H9 (cell line): Measurements from ENCODE around the gene HYAL4. TPM values are rescaled to one million over a fixed set of nuclear protein-coding genes. Genes with fewer than 3 reads are reported as not detected.

Experiments
- DNase-seq: peaks from one replicate; pipeline ENCODE4 v3.0.0-alpha.2; 2017
- H2AFZ ChIP-seq: one replicate; pipeline ENCODE4 v1.6.1; 2013; ENCODE audit warnings: mild to moderate bottlenecking, low read length, control low read depth, moderate library complexity
- H2AK5ac ChIP-seq: 2 replicates; pipeline ENCODE4 v1.6.1; 2013; ENCODE audit warnings: low read length, control low read depth, mixed read lengths; ENCODE audit not compliant: insufficient read length
- H2BK120ac ChIP-seq: one replicate; pipeline ENCODE4 v1.6.1; 2013; ENCODE audit warnings: low read depth, mild to moderate bottlenecking, low read length, control low read depth, inconsistent platforms; ENCODE audit not compliant: poor library complexity, severe bottlenecking
- H2BK12ac ChIP-seq: 2 replicates; pipeline ENCODE4 v1.6.1; 2013; ENCODE audit warnings: low read length, control low read depth, mixed read lengths, low read depth; ENCODE audit not compliant: insufficient read length
- H2BK15ac ChIP-seq: 2 replicates; pipeline ENCODE4 v1.6.1; 2013; ENCODE audit warnings: low read depth, low read length, control low read depth
- H2BK20ac ChIP-seq: one replicate; pipeline ENCODE4 v1.6.1; 2013; ENCODE audit warnings: low read depth, mild to moderate bottlenecking, low read length, control low read depth, inconsistent platforms; ENCODE audit not compliant: poor library complexity, severe bottlenecking
- H2BK5ac ChIP-seq: 2 replicates; pipeline ENCODE4 v1.6.1; 2013; ENCODE audit warnings: low read length, control low read depth, mixed read lengths; ENCODE audit not compliant: insufficient read length
- H3K14ac ChIP-seq: 2 replicates; pipeline ENCODE4 v1.6.1; 2013; ENCODE audit warnings: low read length, control low read depth; ENCODE audit not compliant: insufficient read depth
- H3K18ac ChIP-seq: 2 replicates; pipeline ENCODE4 v1.6.1; 2013; ENCODE audit warnings: low read depth, mild to moderate bottlenecking, mixed read lengths, low read length, control low read depth; ENCODE audit not compliant: insufficient read length
- H3K23ac ChIP-seq: 2 replicates; pipeline ENCODE4 v1.6.1; 2013; ENCODE audit warnings: low read length, control low read depth, mixed read lengths, low read depth; ENCODE audit not compliant: insufficient read length
- H3K23me2 ChIP-seq: 2 replicates; pipeline ENCODE4 v1.6.1; 2013; ENCODE audit warnings: low read depth, mild to moderate bottlenecking, mixed read lengths, low read length, control low read depth; ENCODE audit not compliant: insufficient read length, poor library complexity, severe bottlenecking
- H3K27ac ChIP-seq: 2 replicates; pipeline ENCODE4 v1.5.1; 2013; ENCODE audit warnings: low read length, control low read depth, mixed read lengths, low read depth; ENCODE audit not compliant: insufficient read length
- H3K27me3 ChIP-seq: 2 replicates; pipeline ENCODE4 v1.6.1; 2013; ENCODE audit warnings: low read length, control low read depth, inconsistent platforms; ENCODE audit not compliant: insufficient read depth
- H3K4ac ChIP-seq: 2 replicates; pipeline ENCODE4 v1.6.1; 2013; ENCODE audit warnings: low read depth, mild to moderate bottlenecking, control low read depth, inconsistent platforms, low read length, moderate library complexity
- H3K4me1 ChIP-seq: 2 replicates; pipeline ENCODE4 v1.6.1; 2013; ENCODE audit warnings: low read length, control low read depth, inconsistent platforms; ENCODE audit not compliant: insufficient read depth
- H3K4me2 ChIP-seq: 2 replicates; pipeline ENCODE4 v1.6.1; 2013; ENCODE audit warnings: low read length, control low read depth, mixed read lengths; ENCODE audit not compliant: insufficient read length, insufficient read depth
- H3K56ac ChIP-seq: 2 replicates; pipeline ENCODE4 v1.6.1; 2013; ENCODE audit warnings: low read depth, mild to moderate bottlenecking, mixed read lengths, low read length, control low read depth; ENCODE audit not compliant: insufficient read length
- H3K79me1 ChIP-seq: 2 replicates; pipeline ENCODE4 v1.6.1; 2013; ENCODE audit warnings: low read depth, mild to moderate bottlenecking, moderate library complexity, low read length, control low read depth, inconsistent platforms; ENCODE audit not compliant: insufficient read depth, poor library complexity, severe bottlenecking
- H3K79me2 ChIP-seq: 2 replicates; pipeline ENCODE4 v1.6.1; 2013; ENCODE audit warnings: low read length, control low read depth, inconsistent platforms; ENCODE audit not compliant: insufficient read depth
- H3K9ac ChIP-seq: 2 replicates; pipeline ENCODE4 v1.6.1; 2013; ENCODE audit warnings: low read length, control low read depth, mixed read lengths; ENCODE audit not compliant: insufficient read length; ENCODE audit errors: extremely low read depth
- H3K9me3 ChIP-seq: one replicate; pipeline ENCODE4 v1.6.1; 2013; ENCODE audit warnings: low read depth, low read length, inconsistent platforms; ENCODE audit not compliant: control insufficient read depth
- H3T11ph ChIP-seq: one replicate; pipeline ENCODE4 v1.6.1; 2013; ENCODE audit warnings: mild to moderate bottlenecking, low read length, control low read depth, inconsistent platforms
- H4K20me1 ChIP-seq: one replicate; pipeline ENCODE4 v1.6.1; 2013; ENCODE audit not compliant: control insufficient read depth, insufficient read length, insufficient read depth
- H4K5ac ChIP-seq: 2 replicates; pipeline ENCODE4 v1.6.1; 2013; ENCODE audit warnings: low read depth, mild to moderate bottlenecking, mixed read lengths, low read length, control low read depth; ENCODE audit not compliant: insufficient read length
- H4K8ac ChIP-seq: replicated peaks from 2 replicates; pipeline ENCODE4 v1.6.1; 2013; ENCODE audit warnings: low read length, control low read depth, mixed read lengths, low read depth; ENCODE audit not compliant: insufficient read length
- H4K91ac ChIP-seq: 2 replicates; pipeline ENCODE4 v1.6.1; 2013; ENCODE audit warnings: low read depth, mild to moderate bottlenecking, moderate library complexity, mixed read lengths, low read length, control low read depth; ENCODE audit not compliant: insufficient read length
- H3K27ac Mint-ChIP-seq, 3 experiments: 2 replicates in 2 of 3; 3 replicates in 1 of 3; pipeline ENCODE4 v1.8.0; 2020 to 2021; ENCODE audit warnings: mixed read lengths in 3 of 3, mild to moderate bottlenecking in 1 of 3, moderate library complexity in 1 of 3
- H3K27me3 Mint-ChIP-seq: 2 replicates; pipeline ENCODE4 v1.8.0; 2021; ENCODE audit warnings: low read depth, mild to moderate bottlenecking, moderate library complexity, mixed read lengths
- H3K36me3 Mint-ChIP-seq, 3 experiments: 2 replicates in 2 of 3; 3 replicates in 1 of 3; pipeline ENCODE4 v1.8.0; 2020 to 2021; ENCODE audit warnings: low read depth in 3 of 3, mixed read lengths in 3 of 3; ENCODE audit not compliant: insufficient read depth in 1 of 3
- H3K4me1 Mint-ChIP-seq, 2 experiments: 2 replicates each; pipeline ENCODE4 v1.8.0; 2020; ENCODE audit warnings: mixed read lengths in 2 of 2
- H3K4me3 Mint-ChIP-seq, 2 experiments: 2 replicates in 1 of 2; 3 replicates in 1 of 2; pipeline ENCODE4 v1.8.0; 2020 to 2021; ENCODE audit warnings: mild to moderate bottlenecking in 2 of 2, mixed read lengths in 2 of 2, moderate library complexity in 1 of 2
- H3K9me3 Mint-ChIP-seq, 2 experiments: 2 replicates in 1 of 2; 3 replicates in 1 of 2; pipeline ENCODE4 v1.8.0; 2020; ENCODE audit warnings: mild to moderate bottlenecking in 2 of 2, mixed read lengths in 2 of 2, moderate library complexity in 1 of 2
- WGBS: extraction: QIAGEN DNeasy Blood & Tissue Kit; methylation state at CpG from one replicate; pipeline ENCODE4 v1.1.7; 2013; ENCODE audit warnings: missing lambda C conversion rate, low lambda C conversion rate, mixed read lengths; ENCODE audit not compliant: insufficient read length; ENCODE audit errors: extremely low coverage; 5-methylcytosine and 5-hydroxymethylcytosine counted together
- total RNA-seq: library from RNA; stranded (reverse); gene quantifications from 2 replicates; pipeline ENCODE4 v1.2.1, GENCODE V29; 2021
- TF ChIP-seq, protein P1 (sequence below): fragments of 200-600 bp; sonication (generic); conservative IDR thresholded peaks from 3 replicates; pipeline ENCODE4 v1.8.0; 2021; ENCODE audit warnings: antibody characterized with exemption, mild to moderate bottlenecking

Gene HYAL4
- total RNA-seq, 1 experiment from 2014 or later, result not detected

DNA sequence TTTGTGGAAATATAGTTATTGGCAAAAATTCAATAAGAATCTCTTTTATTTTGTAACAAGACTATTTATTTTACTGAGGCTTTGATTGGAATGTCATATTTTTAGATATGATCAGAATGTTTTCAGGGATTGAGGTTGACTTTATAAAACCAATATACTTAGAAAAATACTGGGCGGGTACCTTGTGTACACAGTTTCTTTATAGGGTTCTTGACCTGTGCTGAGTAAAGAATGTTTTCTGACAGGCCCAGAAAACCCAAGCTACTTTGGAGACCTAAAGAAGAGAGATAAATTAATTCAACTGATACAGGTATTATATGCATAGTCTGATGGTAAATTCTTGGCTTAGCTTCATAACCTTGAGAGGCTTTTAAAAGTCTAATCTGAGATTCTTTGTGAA, 56.1 kb downstream of the HYAL4 start:
- TF ChIP-seq, protein P1, sequence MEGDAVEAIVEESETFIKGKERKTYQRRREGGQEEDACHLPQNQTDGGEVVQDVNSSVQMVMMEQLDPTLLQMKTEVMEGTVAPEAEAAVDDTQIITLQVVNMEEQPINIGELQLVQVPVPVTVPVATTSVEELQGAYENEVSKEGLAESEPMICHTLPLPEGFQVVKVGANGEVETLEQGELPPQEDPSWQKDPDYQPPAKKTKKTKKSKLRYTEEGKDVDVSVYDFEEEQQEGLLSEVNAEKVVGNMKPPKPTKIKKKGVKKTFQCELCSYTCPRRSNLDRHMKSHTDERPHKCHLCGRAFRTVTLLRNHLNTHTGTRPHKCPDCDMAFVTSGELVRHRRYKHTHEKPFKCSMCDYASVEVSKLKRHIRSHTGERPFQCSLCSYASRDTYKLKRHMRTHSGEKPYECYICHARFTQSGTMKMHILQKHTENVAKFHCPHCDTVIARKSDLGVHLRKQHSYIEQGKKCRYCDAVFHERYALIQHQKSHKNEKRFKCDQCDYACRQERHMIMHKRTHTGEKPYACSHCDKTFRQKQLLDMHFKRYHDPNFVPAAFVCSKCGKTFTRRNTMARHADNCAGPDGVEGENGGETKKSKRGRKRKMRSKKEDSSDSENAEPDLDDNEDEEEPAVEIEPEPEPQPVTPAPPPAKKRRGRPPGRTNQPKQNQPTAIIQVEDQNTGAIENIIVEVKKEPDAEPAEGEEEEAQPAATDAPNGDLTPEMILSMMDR, result no peak
- H3K23me2 ChIP-seq, result no peaks in the 10 kb centered on the region
- no peak for DNase-seq
- no peak overlapping the region for H3K4ac ChIP-seq
- H3K27me3 Mint-ChIP-seq, result no peaks in the 10 kb centered on the region
- no CpG with 5 or more reads among the region's 1 CpG for WGBS
- H2BK5ac ChIP-seq, result no peak overlapping the region
- no peaks in the 10 kb centered on the region for H3K4me1 Mint-ChIP-seq
- H4K20me1 ChIP-seq, result no peaks in the 10 kb centered on the region
- peaks cover 14 to 40% (median 27%) of the 10 kb centered on the region in 3 experiments for H3K36me3 Mint-ChIP-seq
- no peaks in the 10 kb centered on the region for H3K27me3 ChIP-seq
- no peak overlapping the region for H3K56ac ChIP-seq
- peaks cover 35 to 47% of the 10 kb centered on the region in 2 experiments for H3K9me3 Mint-ChIP-seq
- H3K27ac Mint-ChIP-seq, result no peak overlapping the region
- no peaks in the 10 kb centered on the region for H3K79me1 ChIP-seq
- no peak overlapping the region for H4K91ac ChIP-seq
- H2BK20ac ChIP-seq, result no peak overlapping the region
- H4K8ac ChIP-seq, result no peak overlapping the region
- H3K18ac ChIP-seq, result no peak overlapping the region
- H3K9ac ChIP-seq, result no peak overlapping the region
- H4K5ac ChIP-seq, result no peak overlapping the region
- H2AFZ ChIP-seq, result no peak overlapping the region
- H3K4me3 Mint-ChIP-seq, result no peak overlapping the region
- H2BK12ac ChIP-seq, result no peak overlapping the region
- no peak overlapping the region for H3T11ph ChIP-seq
- no peak overlapping the region for H2AK5ac ChIP-seq
- H3K14ac ChIP-seq, result no peak overlapping the region
- H3K4me2 ChIP-seq, result no peak overlapping the region
- no peak overlapping the region for H3K27ac ChIP-seq
- H3K9me3 ChIP-seq, result peaks cover 18% of the 10 kb centered on the region
- no peak overlapping the region for H2BK15ac ChIP-seq
- no peak overlapping the region for H2BK120ac ChIP-seq
- no peaks in the 10 kb centered on the region for H3K79me2 ChIP-seq
- no peak overlapping the region for H3K23ac ChIP-seq
- no peaks in the 10 kb centered on the region for H3K4me1 ChIP-seq
